ENCODE results near the gene ZNF367. TPM values are rescaled to one million over a fixed set of nuclear protein-coding genes. Genes with fewer than 3 reads are reported as not detected.
"Not testable (repeated sequence)": the region's sequence is repeated elsewhere in the genome, so short reads cannot be mapped to it uniquely, and the experiment has no call there.

Gene ZNF367
- total RNA-seq, 1 donor, result 7.8 TPM

DNA sequence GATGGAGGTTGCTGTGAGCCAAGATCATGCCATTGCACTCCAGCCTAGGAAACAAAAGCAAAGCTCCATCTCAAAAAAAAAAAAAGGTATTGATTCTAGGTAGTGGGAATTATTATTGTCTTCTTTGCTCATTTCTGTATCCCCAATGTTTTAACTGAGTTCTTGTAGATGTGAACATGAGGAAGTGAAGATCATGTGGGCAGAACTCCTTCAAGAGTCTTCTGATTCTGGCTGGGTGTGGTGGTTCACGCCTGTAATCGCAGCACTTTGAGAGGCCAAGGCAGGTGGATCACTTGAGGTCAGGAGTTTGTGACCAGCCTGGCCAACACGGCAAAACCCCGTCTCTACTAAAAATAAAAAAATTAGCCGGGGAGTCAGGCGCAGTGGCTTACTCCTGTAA lies 42.7 kb downstream of the ZNF367 start:
- H3K4me3 ChIP-seq (ENCODE audit: low read length); H3K4me1 ChIP-seq (ENCODE audit: insufficient read depth, low read length); H3K27me3 ChIP-seq (ENCODE audit: insufficient read depth, low read length); H3K9me3 ChIP-seq (ENCODE audit: low read depth, low read length): not testable (repeated sequence)

DNA sequence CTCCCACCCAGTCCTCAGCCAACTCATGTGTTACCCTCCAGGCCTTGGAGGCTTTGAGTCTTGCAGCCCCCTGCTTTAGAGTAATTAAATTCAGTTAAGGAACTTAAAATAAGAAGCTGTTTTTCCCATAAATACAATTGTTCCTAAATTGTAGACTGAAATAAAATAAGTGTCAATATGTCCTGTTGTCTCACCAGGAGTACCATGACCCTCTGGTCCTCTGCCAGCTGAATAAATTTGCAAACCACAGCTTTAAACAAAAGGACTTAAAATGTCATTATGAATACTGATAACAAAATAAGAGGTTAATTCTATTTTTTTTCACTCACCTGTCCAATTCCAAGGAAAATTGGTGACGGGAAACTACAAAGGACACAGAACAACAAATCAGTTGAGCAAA lies 50.2 kb downstream of the ZNF367 start:
- Histone ChIP-seq H3K4me3 (ENCODE audit: low read length) (no peak overlapping the region), H3K27me3 (ENCODE audit: insufficient read depth, low read length) (no peaks in the 10 kb centered on the region), H3K9me3 (ENCODE audit: low read depth, low read length) (no peaks in the 10 kb centered on the region), H3K4me1 (ENCODE audit: insufficient read depth, low read length) (no peaks in the 10 kb centered on the region)

DNA sequence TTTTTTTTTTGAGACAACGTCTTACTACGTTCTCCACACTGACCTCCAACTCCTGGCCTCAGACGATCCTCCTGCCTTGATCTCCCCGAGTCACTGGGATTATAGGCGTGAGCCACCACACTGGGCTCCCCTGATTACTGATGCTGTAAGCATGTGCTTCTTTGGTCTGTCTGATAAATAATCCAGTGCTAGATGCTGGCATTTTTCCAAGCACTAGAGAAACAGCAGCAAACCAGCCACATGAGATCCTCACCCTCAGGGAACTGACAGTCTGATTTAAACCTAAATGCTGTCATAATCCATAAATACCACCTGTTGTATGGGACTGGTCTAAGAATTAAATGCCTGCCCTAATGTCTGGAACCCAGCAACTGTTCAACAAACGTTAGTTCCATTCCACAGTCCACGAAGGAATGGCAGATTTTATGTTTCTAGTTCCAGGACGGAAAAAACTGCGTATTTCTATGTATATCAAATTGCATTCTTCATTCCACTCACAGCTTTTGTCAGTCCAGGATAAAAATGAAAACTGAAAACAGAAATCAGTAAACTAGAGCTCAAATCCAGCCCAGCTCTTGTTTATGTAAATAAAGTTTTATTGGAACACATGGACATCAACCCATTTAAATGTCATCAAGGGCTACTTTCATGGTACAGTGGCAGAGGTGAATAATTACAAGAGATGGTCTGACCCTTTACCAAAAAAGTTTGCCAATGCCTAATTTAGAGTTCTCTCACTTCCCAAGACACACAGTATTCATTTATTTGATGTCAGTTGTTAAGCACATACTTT lies 54.8 kb downstream of the ZNF367 start:
- Histone ChIP-seq H3K27me3 (ENCODE audit: insufficient read depth, low read length) (no peaks in the 10 kb centered on the region), H3K9me3 (ENCODE audit: low read depth, low read length) (no peaks in the 10 kb centered on the region), H3K4me1 (ENCODE audit: insufficient read depth, low read length) (no peaks in the 10 kb centered on the region), H3K4me3 (ENCODE audit: low read length) (no peak overlapping the region)

DNA sequence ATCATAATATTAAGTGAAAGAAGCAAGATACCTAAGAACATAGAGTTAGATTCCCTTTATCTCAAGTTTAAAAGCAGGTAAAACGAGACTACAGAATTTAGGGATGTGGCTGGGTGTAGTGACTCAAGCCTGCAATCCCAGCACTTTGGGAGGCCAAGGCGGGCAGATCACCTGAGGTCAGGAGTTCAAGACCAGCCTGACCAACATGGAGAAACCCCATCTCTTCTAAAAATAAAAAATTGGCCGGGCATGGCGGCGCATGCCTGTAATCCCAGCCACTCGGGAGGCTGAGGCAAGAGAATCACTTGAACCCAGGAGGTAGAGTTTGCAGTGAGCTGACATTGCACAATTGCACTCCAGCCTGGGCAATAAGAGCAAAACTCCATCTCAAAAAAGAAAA lies 56.1 kb downstream of the ZNF367 start:
- H3K4me1 ChIP-seq (ENCODE audit: insufficient read depth, low read length); H3K4me3 ChIP-seq (ENCODE audit: low read length); H3K27me3 ChIP-seq (ENCODE audit: insufficient read depth, low read length); H3K9me3 ChIP-seq (ENCODE audit: low read depth, low read length): not testable (repeated sequence)

DNA sequence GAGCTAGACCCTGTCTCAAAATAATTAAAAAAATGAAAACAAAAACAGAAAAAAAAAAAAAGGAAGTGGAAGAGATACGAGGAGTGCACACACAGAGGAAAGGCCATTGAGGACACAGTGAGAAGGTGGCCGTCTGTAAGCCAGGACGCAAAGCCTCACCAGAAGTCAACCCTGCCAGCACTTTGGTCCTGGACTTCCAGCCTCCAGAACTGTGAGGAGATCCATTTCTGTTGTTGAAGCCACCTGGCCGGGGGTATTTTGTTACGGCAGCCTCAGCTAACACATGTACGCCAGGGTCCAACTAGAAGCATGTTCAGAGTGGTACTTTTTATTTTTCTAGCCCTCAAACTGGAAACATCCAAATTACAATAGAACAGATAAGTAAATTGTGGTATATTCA lies 56.5 kb downstream of the ZNF367 start:
- H3K4me3 ChIP-seq (ENCODE audit: low read length), result no peak overlapping the region
- no peaks in the 10 kb centered on the region for H3K9me3 ChIP-seq (ENCODE audit: low read depth, low read length)
- H3K27me3 ChIP-seq (ENCODE audit: insufficient read depth, low read length), result no peaks in the 10 kb centered on the region
- H3K4me1 ChIP-seq (ENCODE audit: insufficient read depth, low read length), result no peaks in the 10 kb centered on the region

DNA sequence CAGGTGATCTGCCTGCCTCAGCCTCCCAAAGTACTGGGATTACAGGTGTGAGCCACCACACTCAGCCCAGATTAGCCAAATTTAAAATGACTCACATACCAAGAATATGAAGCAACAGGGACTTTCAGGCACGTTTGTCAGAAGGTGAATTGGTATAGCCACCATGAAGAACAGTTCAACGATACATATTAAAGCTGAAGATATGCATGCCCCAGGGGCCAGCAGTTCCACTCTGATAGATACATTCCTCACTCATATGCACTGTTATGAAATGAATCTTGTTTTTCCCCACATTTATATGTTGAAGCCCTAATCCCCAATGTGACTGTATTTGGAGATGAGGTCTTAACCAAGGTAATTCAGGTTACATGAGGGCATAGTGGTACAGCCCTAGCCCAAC lies 57.2 kb downstream of the ZNF367 start:
- Histone ChIP-seq H3K27me3 (ENCODE audit: insufficient read depth, low read length) (no peaks in the 10 kb centered on the region), H3K4me1 (ENCODE audit: insufficient read depth, low read length) (no peaks in the 10 kb centered on the region), H3K9me3 (ENCODE audit: low read depth, low read length) (no peaks in the 10 kb centered on the region), H3K4me3 (ENCODE audit: low read length) (no peak overlapping the region)

DNA sequence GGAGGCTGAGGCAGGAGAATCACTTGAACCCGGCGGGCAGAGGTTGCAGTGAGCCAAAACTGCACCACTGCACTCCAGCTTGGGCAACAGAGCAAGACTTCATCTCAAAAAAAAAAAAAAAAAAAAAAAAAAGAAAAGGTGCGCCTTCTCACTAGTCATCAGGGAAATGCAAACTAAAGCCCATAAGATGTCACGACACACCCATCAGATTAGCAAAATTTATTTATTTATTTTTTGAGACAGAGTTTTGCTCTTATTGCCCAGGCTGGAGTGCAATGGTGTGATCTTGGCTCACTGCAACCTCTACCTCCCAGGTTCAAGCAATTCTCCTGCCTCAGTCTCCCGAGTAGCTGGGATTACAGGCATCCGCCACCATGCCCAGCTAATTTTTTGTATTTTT lies 57.6 kb downstream of the ZNF367 start:
- H3K9me3 ChIP-seq (ENCODE audit: low read depth, low read length); H3K4me3 ChIP-seq (ENCODE audit: low read length); H3K4me1 ChIP-seq (ENCODE audit: insufficient read depth, low read length); H3K27me3 ChIP-seq (ENCODE audit: insufficient read depth, low read length): not testable (repeated sequence)

DNA sequence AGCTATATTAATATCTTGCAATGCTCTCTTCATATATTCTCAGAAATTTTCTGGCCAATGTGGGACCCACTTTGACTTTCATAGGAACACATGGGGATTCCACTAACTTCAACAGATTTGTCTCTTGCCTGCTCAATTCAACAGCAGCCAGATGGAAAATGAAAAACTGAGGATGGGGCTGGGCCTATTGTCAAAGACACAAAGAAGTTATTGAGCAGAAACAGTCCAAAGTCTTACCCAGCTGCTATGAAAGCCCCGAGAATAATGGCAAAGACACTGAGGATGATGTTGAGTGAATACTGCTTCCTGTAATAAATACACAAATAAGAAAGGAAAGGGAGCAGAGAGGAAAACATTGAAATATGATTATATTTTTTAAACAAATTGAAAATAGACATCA lies 67.3 kb downstream of the ZNF367 start:
- H3K4me1 ChIP-seq (ENCODE audit: insufficient read depth, low read length), result no peaks in the 10 kb centered on the region
- H3K4me3 ChIP-seq (ENCODE audit: low read length), result no peak overlapping the region
- no peaks in the 10 kb centered on the region for H3K9me3 ChIP-seq (ENCODE audit: low read depth, low read length)
- H3K27me3 ChIP-seq (ENCODE audit: insufficient read depth, low read length), result no peaks in the 10 kb centered on the region

DNA sequence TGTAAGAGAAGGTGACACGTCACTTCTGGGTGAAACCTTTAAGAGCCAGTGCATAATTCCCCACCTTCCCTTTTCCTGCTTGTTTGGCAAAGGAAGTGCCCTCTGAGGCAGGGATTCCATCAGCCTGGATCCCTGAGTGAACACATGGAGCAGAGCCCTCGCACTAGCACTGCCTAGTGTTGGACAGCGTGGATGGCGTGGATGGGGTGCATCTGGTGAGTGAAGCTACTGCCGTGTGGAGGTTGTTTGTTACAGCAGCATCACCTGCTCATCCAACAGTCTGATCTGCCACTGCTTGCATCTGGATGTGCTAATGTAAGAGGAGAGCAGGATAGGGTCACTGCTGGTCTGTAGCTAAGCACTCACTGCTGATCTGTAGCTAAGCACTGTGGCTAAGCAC lies 69.9 kb downstream of the ZNF367 start:
- H3K4me3 ChIP-seq (ENCODE audit: low read length), result no peak overlapping the region
- H3K9me3 ChIP-seq (ENCODE audit: low read depth, low read length), result no peaks in the 10 kb centered on the region
- no peaks in the 10 kb centered on the region for H3K4me1 ChIP-seq (ENCODE audit: insufficient read depth, low read length)
- no peaks in the 10 kb centered on the region for H3K27me3 ChIP-seq (ENCODE audit: insufficient read depth, low read length)

DNA sequence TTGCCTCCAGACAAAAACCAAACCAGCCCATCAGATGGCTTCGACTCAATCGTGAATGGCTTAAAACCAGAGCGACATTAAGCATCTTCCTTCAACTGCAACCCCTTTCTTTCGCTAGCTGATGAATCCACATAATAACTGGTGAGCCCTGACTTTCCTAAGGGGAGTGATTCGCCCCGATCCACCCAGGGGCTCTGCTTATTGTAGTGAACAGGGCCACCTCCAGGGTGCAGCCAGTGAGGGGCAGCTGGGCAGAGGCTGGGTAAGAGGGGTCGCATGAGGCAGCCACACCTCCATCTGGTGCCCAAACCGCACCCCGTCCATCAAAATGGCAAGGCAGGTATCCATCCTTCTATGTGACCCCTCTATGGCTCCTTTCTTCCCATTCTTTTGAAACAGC lies 72.6 kb downstream of the ZNF367 start:
- H3K27me3 ChIP-seq (ENCODE audit: insufficient read depth, low read length), result no peaks in the 10 kb centered on the region
- no peaks in the 10 kb centered on the region for H3K9me3 ChIP-seq (ENCODE audit: low read depth, low read length)
- no peak overlapping the region for H3K4me3 ChIP-seq (ENCODE audit: low read length)
- no peaks in the 10 kb centered on the region for H3K4me1 ChIP-seq (ENCODE audit: insufficient read depth, low read length)

DNA sequence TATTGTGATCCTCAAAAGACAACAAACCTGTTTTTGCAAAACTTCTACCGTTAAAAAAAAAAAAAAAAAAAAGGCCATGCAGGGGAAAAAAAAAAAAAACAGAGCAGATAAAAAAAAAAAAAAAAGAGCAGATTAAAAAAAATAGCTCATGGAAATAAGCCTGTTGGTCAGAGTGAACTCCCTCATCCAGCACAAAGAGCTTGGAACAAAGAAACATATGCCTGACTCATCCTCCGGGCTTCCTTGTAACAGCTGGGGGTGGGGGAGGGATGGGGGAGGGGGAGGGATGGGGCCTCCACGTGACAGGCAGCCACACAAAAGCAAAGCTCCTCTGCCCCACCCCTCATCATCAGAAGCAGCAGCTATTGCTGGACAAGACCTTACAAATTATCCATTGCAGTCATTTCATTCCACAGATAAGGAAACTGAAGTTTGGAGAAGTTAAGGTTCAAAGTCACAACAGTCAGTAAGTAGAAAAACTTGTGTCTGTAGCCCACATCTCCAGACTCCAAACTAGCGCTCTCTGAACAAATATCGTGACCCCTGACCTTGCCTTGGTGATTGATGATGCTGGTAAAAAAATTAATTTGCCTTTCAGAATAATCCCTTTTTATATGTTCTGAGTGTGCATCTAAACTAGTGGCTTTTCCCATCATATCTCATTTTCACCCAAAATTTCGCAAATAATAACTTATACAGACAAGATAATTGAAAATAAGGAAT lies 73.6 kb downstream of the ZNF367 start:
- Histone ChIP-seq H3K4me1 (ENCODE audit: insufficient read depth, low read length) (no peaks in the 10 kb centered on the region), H3K27me3 (ENCODE audit: insufficient read depth, low read length) (no peaks in the 10 kb centered on the region), H3K4me3 (ENCODE audit: low read length) (no peak overlapping the region), H3K9me3 (ENCODE audit: low read depth, low read length) (no peaks in the 10 kb centered on the region)

DNA sequence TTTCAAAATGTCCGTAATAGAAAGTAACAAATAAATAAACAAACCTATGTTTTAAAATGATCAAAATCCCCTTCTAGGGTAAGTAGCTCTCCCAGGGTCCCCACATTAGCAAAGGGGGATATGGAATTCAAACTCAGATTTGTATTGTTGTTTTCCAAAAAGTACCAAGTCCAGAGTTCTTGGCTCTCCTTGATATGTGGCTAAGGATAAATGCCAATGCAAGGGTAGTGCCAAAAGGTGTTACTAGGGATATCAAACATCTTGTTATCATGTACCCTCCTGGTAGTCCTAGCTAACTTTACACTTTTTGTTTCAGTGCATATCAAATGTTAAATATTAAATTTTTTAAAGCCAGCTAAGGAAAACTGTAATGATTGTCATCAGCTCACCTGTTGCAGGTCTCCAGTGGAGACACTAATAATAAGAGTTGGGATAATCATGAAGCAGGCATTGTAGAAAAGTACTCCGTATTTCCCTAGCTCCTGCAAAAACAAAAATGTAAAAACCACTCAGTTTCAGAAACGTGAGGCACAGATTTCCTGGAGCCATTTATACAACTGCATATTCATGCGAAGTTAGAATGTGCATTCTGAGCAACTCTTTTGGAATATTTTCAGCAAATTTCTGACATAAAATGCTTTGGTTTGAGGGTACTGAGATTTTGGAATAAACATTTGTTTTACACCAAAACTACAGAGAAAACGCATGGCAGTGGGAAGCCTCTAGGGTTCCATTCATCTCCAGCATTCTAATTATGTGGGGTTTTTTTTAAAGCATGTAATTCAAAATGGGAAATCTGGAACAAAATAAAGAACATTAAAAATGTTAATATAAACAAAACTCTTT lies 74.4 kb downstream of the ZNF367 start:
- H3K9me3 ChIP-seq (ENCODE audit: low read depth, low read length), result no peaks in the 10 kb centered on the region
- no peak overlapping the region for H3K4me3 ChIP-seq (ENCODE audit: low read length)
- no peaks in the 10 kb centered on the region for H3K27me3 ChIP-seq (ENCODE audit: insufficient read depth, low read length)
- no peaks in the 10 kb centered on the region for H3K4me1 ChIP-seq (ENCODE audit: insufficient read depth, low read length)

DNA sequence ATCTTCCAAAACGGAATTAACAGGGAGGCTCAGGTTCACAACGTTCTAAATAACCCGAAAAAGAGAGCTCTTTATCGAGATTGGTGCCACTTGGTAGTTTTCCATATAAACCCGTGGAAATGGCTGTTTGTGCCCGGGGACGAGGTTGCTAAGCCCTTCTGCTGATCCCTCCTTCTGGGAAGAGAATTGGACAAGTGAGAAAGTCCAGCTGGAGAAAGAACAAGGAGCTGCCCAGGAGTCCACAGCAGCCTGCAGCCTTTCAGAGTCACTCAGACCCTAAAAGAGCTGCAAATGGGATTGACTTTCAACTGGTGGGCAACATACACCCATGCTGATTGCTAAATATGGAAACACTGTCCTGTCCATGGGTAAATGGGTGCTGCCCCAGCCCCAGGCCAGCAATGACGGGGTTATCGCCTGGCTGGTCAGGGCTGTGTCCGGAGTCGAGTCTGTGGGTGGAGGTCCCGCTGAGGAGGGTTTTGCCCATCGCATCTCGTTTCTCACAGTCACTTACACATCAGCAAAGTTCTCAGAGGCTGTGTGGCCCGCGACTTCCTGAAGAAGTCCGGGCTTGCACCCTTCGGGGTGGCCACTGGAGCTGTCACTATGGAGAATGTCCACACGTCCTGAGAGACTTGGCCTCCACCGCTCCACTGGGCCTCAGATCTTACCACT lies 75.5 kb downstream of the ZNF367 start:
- Histone ChIP-seq H3K27me3 (ENCODE audit: insufficient read depth, low read length) (no peaks in the 10 kb centered on the region), H3K4me1 (ENCODE audit: insufficient read depth, low read length) (no peaks in the 10 kb centered on the region), H3K9me3 (ENCODE audit: low read depth, low read length) (no peaks in the 10 kb centered on the region), H3K4me3 (ENCODE audit: low read length) (no peak overlapping the region)

DNA sequence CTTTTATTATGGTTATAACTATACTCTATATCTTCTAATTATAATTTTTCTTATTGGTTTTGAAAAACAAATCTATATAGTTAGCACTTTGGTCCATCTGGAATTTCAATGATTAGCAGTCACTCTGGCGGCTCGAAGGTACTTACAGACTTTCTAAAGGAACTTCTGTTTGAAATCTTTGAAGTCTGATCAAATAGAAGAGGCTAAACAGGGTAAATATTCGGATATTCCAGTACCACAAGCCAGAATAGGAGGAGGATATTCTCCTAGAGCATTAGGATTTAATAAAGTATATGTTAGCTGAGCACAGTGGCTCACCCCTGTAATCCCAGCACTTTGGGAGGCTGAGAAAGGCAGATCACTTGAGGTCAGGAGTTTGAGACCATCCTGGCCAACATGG lies 77.5 kb downstream of the ZNF367 start:
- Histone ChIP-seq H3K9me3 (ENCODE audit: low read depth, low read length) (no peaks in the 10 kb centered on the region), H3K27me3 (ENCODE audit: insufficient read depth, low read length) (no peaks in the 10 kb centered on the region), H3K4me3 (ENCODE audit: low read length) (no peak overlapping the region), H3K4me1 (ENCODE audit: insufficient read depth, low read length) (no peaks in the 10 kb centered on the region)

DNA sequence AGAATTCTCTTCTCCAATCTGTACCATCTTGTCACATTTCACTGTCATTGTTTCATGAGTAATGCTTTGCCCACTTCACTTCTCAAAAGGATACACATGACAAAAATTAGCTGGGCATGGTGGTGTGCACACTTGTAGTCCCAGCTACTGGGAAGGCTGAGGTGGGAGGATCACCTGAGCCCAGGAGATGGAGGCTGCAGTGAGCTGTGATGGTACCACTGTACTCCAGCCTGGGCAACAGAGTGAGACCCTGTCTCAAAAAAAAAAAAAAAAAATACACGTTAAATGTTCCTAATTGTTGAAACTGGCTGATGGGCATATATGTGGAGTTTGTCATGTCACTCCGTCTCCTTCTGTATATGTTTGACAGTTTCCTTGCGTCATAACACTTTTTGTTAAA lies 79.9 kb downstream of the ZNF367 start:
- Histone ChIP-seq H3K4me1 (ENCODE audit: insufficient read depth, low read length) (no peaks in the 10 kb centered on the region), H3K27me3 (ENCODE audit: insufficient read depth, low read length) (no peaks in the 10 kb centered on the region), H3K9me3 (ENCODE audit: low read depth, low read length) (no peaks in the 10 kb centered on the region), H3K4me3 (ENCODE audit: low read length) (no peak overlapping the region)

All from mononuclear cell (primary cell).